NOMO-1 (cell line): Measurements from ENCODE around the gene ATP5F1D.

Experiments
- DNase-seq, 2 experiments: peaks; one replicate each; lab custom pipeline; 2025; ENCODE audit not compliant: unreplicated experiment in 2 of 2; lab: John Stamatoyannopoulos, UW

ATP5F1D gene

DNA sequence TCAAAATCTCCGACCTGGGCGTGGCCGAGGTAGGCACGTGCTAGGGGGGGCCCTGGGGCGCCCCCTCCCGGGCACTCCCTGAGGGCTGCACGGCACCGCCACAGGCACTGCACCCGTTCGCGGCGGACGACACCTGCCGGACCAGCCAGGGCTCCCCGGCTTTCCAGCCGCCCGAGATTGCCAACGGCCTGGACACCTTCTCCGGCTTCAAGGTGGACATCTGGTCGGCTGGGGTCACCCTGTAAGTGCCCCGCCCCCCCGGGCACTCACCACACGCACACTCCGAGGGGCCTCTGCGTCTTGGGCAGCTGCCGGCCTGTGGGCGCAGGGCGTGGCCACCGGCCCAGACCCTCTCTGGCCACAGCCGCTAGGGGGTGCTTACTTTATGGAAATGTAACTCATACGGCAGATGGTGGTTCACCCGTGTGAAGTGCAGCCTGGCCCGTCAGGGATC is 21.0 kb upstream of the ATP5F1D start:
- no peak for DNase-seq

DNA sequence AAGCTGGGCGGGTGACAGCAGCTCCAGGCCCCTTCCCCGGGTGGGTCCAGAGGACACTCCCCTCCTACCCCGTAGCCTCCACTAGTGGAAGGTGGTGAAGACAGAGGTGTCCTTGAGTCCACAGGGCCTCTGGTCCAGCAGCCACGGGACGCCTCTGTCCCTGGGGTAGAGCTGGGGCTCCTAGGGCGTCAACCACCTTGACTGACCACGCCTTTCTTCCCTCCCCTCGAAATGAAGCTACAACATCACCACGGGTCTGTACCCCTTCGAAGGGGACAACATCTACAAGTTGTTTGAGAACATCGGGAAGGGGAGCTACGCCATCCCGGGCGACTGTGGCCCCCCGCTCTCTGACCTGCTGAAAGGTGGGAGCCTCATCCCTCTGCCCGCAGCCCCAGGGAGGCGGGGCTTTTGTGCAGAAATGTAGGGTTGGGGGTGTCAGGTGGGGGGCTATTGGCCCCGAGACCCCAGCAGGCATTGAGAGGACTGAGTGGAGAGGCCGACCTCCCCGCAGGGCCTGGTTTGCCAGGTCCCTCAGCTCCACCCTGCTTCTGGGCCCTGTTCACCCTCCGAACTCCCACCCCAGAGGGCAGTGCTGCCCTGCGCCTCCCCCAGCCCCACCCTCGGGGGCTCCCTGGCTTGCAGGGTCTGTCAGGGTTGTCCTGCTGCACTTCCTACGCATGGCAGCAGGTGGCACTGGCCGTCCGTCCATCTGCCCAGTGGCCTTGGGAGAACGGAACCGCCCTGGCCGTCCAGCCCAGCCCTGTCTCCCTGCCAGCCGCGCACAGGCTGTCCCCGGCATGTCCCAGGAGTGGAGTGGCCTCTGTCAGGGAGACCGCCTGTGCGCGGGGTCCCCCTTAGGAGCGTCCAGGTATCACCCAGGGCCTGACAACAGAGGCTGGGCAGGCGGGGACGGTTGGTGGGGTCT is 20.3 kb upstream of the ATP5F1D start:
- DNase-seq: no peak

DNA sequence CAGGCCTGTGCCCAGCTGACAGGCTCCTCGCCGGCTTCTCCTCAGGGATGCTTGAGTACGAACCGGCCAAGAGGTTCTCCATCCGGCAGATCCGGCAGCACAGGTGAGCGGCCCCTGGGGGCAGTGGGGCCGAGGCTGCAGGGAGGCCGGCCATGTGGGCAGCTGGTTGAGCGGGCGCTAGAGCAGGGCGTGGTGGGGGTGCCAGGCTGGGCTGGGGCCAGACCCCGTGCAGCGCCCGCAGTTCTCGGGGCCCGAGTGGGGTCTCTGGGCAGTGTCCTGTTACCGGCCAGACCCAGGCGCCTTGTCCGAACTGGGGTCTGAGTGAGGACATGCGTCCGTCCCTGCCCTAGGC is 19.7 kb upstream of the ATP5F1D start:
- no peak for DNase-seq

DNA sequence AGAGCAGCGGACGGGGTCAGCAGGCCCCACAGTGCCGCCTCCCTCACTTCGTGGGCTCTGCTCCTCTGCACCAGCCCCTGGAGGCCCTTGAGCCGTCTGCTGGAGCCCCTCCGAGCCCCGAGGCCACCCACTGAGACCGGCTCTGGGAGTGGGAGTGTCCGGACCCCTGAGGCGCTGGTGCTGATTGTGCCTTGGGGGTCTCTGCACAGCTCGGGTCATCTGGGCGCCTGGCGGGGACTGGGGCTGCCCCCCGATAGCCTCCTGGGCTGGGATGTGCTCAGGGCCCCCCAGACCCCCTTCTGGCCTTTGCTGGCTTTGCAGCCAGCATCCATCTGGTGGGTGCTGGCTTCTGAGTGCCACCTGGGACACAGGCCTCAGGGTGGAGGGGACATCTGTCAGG is 19.2 kb upstream of the ATP5F1D start:
- DNase-seq: no peak

DNA sequence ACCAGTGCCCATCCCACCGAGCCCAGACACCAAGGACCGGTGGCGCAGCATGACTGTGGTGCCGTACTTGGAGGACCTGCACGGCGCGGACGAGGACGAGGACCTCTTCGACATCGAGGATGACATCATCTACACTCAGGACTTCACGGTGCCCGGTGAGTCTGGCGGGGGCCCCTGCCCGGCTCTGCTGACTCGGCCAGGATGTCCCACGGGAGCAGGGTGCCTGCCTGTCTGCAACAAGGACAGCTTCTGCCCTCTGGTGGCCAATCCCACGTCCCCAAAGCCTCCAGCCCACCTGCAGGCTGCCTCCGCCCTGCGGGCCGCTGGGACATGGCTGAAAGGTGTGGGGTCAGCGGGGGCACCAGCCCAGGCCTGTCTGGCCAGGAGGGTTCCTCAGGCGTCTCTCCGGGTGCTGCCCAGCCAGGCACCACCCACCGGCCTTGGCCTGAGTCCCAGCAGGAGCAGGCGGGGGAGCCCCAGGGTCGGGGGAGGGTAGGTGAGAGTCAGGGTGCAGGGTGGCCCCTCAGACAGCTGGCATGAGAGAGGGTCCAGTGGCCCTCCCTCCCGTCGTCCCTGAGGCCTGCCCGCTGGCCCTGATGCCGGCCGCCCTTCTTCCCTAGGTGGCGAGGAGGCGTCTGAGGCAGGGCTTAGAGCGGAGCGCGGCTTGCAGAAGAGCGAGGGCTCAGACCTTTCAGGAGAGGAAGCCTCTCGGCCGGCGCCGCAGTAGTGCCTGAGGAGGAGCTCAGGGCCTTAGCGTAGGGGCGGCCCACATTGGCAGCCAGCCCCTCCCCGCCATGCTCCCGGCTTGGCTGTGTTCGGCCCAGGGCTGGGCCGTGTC is 18.3 kb upstream of the ATP5F1D start:
- no peak for DNase-seq

DNA sequence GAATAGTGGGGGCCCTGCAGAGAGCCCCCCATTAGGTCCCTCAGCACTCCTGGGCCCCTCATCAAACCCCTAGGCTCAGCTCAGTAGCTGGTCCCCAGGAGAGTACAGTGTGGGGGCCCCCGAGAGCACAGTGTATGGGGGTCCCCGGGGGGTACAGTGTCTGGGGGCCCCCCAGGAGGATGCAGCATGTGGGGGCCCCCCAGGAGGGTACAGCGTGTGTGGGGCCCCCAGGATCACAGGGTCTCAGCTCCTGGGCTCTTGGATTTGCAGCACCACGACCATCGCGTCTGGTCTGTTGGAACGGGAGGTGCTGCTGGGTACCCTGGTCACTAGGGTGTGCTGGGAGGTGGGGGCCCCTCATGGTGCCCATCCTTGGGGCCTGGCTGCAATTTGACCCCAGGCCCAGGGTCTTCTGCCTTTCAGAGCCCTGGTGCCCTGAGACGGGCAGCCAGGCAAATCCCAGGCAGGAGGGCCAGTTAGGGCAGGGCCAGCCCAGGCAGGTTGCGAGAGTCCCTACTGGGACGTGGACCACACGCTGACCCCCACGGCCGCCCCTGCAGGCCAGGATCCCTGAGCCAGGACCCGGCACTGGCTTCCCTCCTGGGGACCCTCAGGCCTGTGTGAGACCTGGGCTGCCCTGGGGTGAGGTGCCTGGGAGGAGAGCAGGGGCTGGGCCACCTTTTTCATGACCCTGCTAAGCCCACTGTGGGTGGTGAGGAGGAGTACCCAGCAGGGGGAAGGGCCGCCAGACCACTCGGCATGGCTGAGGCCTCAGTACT is 17.3 kb upstream of the ATP5F1D start:
- no peak for DNase-seq

DNA sequence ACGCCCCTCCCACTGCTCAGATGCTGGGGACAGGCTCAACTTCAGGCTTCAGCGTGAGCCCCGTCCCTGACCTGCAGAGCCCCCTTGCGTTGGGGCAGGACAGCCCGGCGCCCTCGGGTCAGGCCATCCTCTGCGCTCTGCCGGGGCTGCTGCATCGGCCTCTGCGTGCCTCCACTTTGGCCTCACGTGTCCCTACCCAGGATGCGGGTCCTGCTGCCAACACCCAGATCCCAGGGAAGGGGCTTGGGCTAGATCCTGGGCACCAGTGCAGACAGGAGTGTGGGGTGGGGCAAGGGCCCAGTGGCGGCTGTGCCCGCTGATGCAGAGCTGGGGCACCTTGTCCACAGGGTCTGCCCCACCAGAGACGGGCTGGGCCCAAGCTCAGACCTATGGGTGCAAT is 16.7 kb upstream of the ATP5F1D start:
- no peak for DNase-seq

DNA sequence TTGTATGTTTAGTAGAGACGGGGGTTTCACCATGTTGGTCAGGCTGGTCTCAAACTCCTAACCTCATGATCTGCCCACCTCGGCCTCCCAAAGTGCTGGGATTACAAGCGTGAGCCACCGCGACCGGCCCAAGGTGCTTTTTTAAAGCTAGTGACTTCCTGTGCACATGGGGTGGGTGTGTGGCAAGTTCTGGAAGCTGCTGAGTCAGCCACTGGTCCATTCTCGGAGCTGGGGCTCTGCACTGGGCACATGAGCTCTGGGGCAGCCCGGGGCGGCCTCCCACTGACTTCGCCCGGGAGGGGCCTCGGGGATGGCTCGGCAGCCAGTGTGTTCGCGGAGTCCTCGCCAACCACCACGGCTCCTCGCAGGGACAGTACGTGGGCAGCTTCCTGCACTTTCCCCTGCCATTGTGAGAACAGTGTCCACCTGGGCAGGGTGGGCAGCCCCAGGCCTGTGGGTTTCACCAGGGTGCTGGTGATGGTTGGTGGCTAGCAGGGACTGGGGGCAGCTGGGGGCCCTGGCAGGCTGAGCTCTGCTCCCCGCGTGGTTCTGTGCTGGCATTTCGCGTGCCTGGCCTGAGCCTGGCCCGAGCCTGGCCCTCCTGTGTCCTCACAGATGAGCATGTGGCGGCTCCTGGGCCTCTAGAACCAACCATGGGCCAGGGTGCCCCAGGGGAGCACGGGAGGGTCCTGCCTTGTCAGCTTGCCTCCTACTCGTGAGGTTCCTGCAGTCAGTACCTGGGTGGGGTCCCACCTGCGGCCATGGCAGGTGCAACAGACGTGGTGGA is 15.9 kb upstream of the ATP5F1D start:
- no peak for DNase-seq

DNA sequence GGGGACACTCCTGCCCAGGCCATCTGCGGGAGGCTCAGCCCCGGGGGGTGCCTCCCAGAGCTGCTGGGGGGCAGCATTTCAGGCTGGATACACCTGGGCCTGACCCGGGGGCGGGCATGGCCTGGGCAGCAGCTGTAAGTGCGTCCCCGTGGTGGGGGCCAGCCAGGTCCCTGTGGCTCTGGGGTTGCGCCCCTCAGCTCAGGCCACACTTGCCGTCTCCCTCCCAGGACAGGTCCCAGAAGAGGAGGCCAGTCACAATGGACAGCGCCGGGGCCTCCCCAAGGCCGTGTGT is 15.4 kb upstream of the ATP5F1D start:
- DNase-seq: no peak

DNA sequence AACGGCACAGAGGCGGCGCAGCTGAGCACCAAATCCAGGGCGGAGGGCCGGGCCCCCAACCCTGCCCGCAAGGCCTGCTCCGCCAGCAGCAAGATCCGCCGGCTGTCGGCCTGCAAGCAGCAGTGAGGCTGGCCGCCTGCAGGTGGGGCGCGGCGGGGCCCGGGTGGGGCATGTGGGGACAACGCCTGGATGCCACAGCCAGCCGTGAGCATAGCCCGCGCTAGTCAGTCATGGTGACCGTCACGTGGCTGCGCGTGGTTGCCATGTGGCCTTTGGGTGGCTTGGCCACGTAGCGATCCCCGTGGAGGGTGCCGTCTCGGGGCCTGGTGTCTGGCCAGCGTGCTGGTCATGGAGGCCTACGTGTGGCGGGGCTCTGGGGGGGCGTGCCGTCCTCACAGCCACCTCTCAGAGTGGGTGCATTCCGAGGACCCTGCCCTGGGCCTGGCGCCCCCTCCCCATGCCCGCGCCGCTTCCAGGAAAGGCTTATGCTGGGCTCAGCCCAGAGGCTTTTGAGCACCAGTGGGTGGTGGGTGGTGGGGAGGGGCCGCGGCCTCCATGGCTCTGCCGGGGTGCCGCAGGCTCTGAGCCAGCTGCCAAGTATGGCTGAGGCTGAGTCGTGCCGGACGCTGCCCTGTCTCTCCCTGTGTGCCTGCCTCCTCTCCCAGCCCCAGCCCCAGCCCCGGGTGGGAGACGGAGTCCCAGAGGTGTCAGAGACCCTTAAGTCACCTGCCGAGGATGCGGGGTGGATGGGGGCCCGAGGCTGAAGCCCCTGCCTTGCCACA is 14.8 kb upstream of the ATP5F1D start:
- DNase-seq: no peak

DNA sequence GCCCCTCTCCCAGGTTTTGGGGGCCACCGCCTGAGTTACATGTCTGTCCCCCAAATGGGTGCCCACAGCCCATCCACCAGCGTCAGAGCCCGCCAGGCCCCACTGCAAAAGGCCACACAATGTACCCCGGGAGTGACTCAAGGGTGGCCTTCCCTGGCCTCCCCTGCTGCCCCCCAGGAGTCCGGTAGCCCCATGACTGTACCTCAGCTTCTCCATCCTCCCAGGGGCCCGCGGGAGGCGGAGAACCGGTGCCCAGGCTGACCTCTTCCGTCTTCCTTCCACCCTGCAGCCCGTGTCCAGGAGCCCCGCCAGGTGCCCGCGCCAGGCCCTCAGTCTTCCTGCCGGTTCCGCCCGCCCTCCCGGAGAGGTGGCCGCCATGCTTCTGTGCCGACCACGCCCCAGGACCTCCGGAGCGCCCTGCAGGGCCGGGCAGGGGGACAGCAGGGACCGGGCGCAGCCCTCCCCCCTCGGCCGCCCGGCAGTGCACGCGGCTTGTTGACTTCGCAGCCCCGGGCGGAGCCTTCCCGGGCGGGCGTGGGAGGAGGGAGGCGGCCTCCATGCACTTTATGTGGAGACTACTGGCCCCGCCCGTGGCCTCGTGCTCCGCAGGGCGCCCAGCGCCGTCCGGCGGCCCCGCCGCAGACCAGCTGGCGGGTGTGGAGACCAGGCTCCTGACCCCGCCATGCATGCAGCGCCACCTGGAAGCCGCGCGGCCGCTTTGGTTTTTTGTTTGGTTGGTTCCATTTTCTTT is 14.1 kb upstream of the ATP5F1D start:
- no peak for DNase-seq

DNA sequence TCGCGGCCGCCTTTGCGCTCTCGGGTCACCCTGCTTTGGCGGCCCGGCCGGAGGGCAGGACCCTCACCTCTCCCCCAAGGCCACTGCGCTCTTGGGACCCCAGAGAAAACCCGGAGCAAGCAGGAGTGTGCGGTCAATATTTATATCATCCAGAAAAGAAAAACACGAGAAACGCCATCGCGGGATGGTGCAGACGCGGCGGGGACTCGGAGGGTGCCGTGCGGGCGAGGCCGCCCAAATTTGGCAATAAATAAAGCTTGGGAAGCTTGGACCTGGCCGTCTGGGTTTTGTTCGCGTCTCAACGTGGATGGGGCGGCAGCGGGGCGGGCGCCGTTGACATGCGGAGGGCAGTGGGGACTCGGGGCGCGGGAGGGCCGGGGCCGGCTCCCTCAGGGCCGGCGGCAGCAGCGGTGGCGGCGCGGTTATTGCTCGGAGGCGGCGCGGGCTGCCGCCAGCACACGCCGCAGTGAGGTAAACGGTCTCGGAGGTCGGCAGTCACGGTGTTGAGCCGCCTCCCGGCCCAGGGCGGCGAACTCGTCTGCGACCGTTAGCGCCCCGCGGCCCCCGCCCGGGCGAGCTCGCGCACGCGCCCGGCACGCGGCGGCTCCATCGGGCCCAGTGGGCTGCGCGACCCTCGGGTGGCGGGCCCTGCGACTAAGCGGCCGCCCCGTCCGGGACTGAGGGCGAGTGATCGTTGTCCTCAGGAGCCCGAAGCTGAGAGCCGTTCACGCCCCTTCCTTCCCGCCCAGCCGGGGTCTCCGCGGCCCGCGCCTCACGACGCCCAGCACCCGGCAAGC is 13.2 kb upstream of the ATP5F1D start:
- no peak for DNase-seq

DNA sequence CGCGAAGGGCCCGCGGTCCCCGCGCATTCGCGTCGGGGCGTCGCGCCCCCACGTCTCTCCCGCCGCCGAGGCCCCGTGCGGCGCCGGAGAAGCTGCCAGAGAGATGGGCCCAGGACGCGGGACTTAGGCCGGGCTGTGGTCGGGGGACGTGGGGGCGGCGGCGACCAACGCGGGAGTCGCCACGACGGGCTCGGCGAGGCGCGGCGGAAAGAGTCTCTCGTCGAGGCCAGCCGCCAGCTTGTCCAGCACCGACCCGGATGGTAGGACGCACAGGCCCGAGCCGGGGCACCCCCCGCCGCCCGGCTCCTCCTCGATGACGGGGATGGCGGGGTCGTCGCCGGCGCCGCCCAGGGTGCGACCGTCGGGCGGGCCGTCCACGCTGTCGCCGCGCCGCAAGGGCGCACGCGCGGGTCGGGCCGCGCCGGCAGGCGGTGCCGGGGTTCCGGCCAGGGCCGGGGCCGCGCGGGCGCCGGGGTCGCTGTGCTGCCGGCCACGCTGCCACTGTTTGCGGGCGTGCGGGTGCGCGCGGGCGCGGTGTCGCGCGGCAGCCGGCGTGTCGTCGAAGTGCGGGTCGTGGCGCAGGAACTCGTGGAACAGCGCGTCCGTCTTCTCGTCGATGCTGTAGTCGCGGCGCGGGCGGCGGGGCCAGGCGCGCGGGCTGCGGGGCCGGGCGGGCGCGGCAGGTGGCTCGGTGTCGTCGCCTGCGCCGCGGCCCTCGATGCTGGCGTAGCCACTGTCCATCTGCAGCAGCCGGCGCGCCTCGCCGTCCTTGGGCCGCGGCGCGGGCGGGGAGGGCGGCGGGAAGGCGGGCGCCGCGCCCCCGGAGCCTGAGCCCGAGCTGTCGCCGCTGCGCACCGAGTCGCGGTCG is 12.3 kb upstream of the ATP5F1D start:
- no peak for DNase-seq

DNA sequence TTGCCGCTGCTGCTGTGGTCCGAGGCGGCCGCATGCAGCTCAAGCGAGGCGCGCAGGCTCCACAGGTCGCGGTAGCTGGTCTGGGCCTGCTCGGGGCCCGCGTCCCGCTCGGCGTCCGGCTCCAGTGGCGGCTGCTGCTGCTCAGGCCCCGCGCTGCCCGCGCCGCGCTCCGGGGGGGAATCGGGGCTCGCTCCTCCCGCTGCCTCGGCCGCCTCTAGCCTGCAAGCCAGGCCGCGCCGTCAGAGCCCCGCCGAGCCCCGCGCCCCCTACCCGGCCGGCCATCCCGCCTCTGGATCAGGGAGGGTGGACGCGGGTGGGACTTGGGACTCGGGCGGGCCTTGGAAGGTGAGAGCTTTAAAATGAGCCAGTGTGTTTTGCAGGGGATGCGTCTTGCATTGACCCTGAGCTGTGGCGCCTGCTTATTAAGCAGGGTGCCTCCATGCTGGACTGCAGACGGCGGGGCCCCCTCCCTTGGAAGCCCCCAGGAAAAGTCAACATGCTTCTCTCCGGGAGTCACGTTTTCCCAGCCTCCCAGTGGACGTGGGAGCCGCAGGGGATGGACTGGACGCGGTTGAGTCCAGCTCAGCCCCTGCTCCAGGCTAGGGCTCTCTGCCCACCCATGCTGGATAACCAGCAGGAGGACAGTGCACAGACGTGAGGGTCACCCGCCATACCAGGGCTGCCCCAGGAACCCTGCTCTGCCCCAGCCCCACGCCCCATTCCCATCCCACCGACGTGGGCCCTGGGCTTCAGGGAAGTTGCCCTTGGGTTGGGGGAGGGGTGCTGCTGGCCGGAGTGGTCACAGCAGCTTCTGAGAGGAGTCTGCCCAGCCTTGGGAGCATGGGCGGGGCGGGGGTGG is 11.4 kb upstream of the ATP5F1D start:
- no peak for DNase-seq

DNA sequence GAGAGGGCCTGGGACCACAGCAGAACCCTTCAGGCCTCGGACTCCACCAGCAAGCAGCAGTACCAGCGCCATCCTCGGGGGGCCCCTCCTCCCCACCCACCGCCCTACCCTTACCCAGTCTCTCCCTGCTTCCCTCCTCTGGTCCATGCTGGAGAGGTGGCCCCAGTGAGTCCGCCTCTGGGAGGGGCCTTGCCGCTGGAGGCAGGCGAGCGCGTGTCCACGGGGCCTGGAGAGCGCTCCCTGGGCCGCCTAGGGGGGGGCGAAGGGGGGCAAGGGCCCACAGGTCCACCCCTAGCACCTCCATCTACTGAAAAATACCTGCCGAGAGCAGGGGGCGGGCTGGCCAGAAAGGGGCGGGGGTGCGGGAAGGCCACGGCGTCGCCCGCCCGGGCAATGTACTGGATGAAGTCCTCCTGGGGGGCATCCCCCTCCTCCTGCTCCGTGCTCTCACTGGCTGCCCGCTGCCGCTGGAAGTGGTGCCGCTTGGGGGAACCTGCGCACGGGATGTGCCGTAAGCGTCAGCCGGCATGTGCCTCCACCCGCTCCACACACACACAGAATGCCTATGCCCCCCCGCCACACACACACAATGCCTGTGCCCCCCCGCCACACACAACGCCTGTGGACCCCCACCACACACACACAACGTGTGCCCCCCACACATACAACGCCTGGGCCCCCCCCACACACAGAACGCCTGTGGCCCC is 10.6 kb upstream of the ATP5F1D start:
- no peak for DNase-seq
